Stimulated activated CD8-positive, alpha-beta memory T cell treated with anti-CD3 and anti-CD28 coated beads, Interleukin-15, amount 100 ng/mL, for 4 hours (primary cell): ENCODE measurements around the gene SLX1B.
"Not testable (repeated sequence)": the region's sequence is repeated elsewhere in the genome, so short reads cannot be mapped to it uniquely, and the experiment has no call there.

Experiments used
- DNase-seq, 2 donors: peaks; one replicate each; pipeline ENCODE4 v3.0.0-alpha.2; 2020; ENCODE audit warnings: low read depth in 2 of 2

Gene SLX1B

GRCh38 chr16:29454269-29454668, at the start of gene SLX1B, which contains the start of gene BOLA2:
Gene SLX1B, plus strand, starts transcription at chr16:29454533.
Gene BOLA2, minus strand, starts transcription at chr16:29454351. Its CDS starts 98 bp downstream, at chr16:29454253.
- DNase-seq = not testable (repeated sequence)

- DNase-seq = not testable (repeated sequence)
Measured at GRCh38 chr16:29405249-29405648, 49.1 kb upstream of the SLX1B start.

- DNase-seq = not testable (repeated sequence)
Measured at GRCh38 chr16:29423587-29423986, 30.7 kb upstream of the SLX1B start.

GRCh38 chr16:29425390-29425789, 28.9 kb upstream of the SLX1B start:
- not testable (repeated sequence) for DNase-seq

GRCh38 chr16:29453754-29454153, 579 bp upstream of the SLX1B start:
- DNase-seq = not testable (repeated sequence)

- not testable (repeated sequence) for DNase-seq
Measured at GRCh38 chr16:29454828-29455227, 495 bp downstream of the SLX1B start.

GRCh38 chr16:29457660-29458059, 3.3 kb downstream of the SLX1B start:
- not testable (repeated sequence) for DNase-seq

GRCh38 chr16:29459706-29460646, 5.6 kb downstream of the SLX1B start, which contains the start of gene SULT1A4:
Gene SULT1A4, plus strand, starts transcription at chr16:29459913. Its CDS starts 1,473 bp downstream, at chr16:29461386.
- DNase-seq = not testable (repeated sequence)

GRCh38 chr16:29460647-29461030, 6.3 kb downstream of the SLX1B start:
- not testable (repeated sequence) for DNase-seq

GRCh38 chr16:29465985-29466824, 11.9 kb downstream of the SLX1B start:
- DNase-seq = not testable (repeated sequence)

- DNase-seq = not testable (repeated sequence)
Measured at GRCh38 chr16:29466904-29467303, 12.6 kb downstream of the SLX1B start.

- not testable (repeated sequence) for DNase-seq
Measured at GRCh38 chr16:29467654-29468366, 13.5 kb downstream of the SLX1B start.

- peak in 1 of 2 donors; percentile 13 for DNase-seq
Measured at GRCh38 chr16:29469660-29470059, 15.3 kb downstream of the SLX1B start.

GRCh38 chr16:29472065-29472464, 17.7 kb downstream of the SLX1B start:
- DNase-seq = not testable (repeated sequence)

- DNase-seq = not testable (repeated sequence)
Measured at GRCh38 chr16:29482276-29482675, 27.9 kb downstream of the SLX1B start.

- not testable (repeated sequence) for DNase-seq
Measured at GRCh38 chr16:29506308-29506707, 52.0 kb downstream of the SLX1B start, which contains the start of gene NPIPB12. Gene NPIPB12, minus strand, starts transcription at chr16:29506408.
